Measurements from ENCODE around the gene ATE1.

GRCh38 chr10:121942749-121943416 is 15.1 kb upstream of the ATE1 start:
- TF ChIP-seq CTCF (IDR thresholded peaks at IDR 0.05; ENCODE audit: low read depth, low read length) (no peak), MAX (IDR thresholded peaks at IDR 0.05; ENCODE audit: low read depth, low read length) (no peak), MYC (IDR thresholded peaks at IDR 0.05; ENCODE audit: low read depth, low read length) (no peak), POLR2A (IDR thresholded peaks at IDR 0.05; ENCODE audit: extremely low read depth, insufficient read length) (no peak)
